Stimulated activated CD4-positive, alpha-beta T cell treated with anti-CD3 and anti-CD28 coated beads, Interleukin-12 subunit alpha, Interleukin-12 subunit beta, amount 100 ng/mL, for 48 hours (primary cell): Measurements from ENCODE around the gene MARS1.

Experiments used
- DNase-seq, 3 donors: peaks; one replicate each; pipeline ENCODE4 v3.0.0-alpha.2; 2020; ENCODE audit warnings: low read depth in 2 of 3, low spot score in 1 of 3

The MARS1 gene

GRCh38 chr12:57526477-57527126 is 38.7 kb downstream of the MARS1 start:
- DNase-seq, result no peak

- DNase-seq, result no peak
These were observed 39.3 kb downstream of the MARS1 start for GRCh38 chr12:57527184-57527583.

GRCh38 chr12:57528176-57528575 is 40.3 kb downstream of the MARS1 start:
- no peak for DNase-seq

- no peak for DNase-seq
These were observed 41.1 kb downstream of the MARS1 start for GRCh38 chr12:57528831-57529555.

DNA sequence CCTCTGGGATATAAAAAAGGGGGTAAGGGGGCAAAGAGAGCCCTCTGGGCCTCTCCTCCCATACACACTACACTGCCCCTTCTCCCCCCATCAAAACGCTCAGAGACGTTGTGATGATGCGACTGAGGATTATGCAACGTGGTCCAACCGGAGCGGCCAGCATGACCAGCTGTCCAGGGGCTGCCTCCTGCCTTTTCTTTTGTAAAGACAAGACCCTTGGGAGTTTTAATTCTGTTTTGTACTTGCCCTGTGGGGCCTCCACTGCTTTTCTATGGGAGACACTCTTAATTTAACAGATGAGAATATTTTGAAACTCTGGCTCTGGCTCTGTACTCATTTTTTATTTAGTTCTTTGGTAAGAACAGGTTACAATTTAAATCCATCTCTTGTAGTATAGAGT is 42.0 kb downstream of the MARS1 start:
- no peak for DNase-seq

GRCh38 chr12:57530396-57531142 is 42.7 kb downstream of the MARS1 start:
- no peak for DNase-seq

- DNase-seq, result no peak
These were observed 44.0 kb downstream of the MARS1 start for GRCh38 chr12:57531836-57532235.

GRCh38 chr12:57533108-57533507 is 45.2 kb downstream of the MARS1 start:
- DNase-seq, result no peak

- DNase-seq, result no peak
These were observed 46.4 kb downstream of the MARS1 start for GRCh38 chr12:57534250-57534649.

GRCh38 chr12:57534991-57535543 is 47.2 kb downstream of the MARS1 start:
- DNase-seq, result no peak

GRCh38 chr12:57535764-57536596 is 48.1 kb downstream of the MARS1 start:
- no peak for DNase-seq

DNA sequence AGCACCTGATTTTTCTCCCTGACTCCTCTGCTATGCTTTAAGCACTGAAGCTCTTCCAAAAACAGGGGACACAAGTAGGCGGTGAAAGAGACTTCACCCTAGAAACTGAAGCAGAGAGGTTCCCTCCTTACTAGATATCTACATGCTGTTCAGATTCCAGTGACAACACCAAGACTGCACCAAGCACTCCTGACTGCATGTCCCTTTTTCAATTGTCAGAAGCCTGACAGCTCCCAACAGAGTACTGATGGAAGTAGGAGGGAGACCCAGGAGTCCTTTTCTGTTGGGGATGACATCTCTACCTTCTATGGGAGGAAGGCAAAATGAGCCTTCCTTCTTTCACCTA is 48.7 kb downstream of the MARS1 start:
- DNase-seq, result no peak

DNA sequence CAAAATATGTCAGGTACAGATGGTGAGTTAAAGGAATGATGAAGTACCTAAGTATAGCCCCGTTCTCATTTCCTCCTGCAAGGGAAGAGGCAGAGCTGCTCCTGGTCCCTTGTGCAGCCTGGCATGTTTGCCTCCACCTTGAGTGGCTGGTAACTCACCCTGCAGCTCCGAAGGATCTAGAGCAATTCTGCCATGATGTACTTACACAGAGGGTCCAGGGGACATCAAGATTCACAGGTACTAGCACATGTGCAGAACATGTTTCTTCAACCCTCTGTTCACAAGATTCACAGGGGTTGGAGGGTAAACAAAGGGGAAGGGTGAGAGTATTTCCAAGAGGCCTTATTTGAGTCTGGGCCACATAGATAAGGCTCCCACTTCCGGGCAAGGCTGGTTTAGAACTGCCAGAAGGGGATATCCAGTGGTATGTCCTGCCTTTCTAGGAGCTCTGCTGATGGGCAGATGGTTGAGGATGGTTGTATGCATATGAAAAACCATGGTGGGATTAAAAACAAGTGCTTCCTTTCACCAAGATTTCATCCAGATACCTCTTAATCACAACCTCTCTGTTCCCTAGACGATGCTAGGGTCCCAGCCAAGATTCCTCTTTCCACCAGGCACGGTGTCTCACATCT is 51.4 kb downstream of the MARS1 start:
- DNase-seq, result no peak

DNA sequence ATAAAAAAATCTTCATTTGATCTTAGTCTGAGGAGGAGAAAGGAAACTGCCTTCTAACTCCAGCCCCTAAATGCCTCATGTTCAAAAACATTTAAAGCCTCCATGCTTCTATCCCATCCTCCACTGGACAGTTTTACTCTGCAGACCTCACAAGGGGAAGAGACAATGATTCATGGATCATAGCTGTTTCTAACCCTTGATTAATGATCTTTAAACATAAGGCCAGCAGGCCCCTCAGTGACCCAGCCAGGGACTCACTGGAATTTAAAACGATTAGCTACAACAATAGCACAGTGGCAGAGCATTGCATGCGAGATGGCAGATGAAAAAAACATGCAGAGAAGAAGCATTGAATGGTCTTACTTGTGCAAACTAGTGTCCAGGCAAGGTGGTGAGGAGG is 53.1 kb downstream of the MARS1 start:
- no peak for DNase-seq

GRCh38 chr12:57541717-57542116 is 53.8 kb downstream of the MARS1 start:
- DNase-seq, result no peak

- DNase-seq, result no peak
These were observed 55.7 kb downstream of the MARS1 start for GRCh38 chr12:57543581-57543980.

DNA sequence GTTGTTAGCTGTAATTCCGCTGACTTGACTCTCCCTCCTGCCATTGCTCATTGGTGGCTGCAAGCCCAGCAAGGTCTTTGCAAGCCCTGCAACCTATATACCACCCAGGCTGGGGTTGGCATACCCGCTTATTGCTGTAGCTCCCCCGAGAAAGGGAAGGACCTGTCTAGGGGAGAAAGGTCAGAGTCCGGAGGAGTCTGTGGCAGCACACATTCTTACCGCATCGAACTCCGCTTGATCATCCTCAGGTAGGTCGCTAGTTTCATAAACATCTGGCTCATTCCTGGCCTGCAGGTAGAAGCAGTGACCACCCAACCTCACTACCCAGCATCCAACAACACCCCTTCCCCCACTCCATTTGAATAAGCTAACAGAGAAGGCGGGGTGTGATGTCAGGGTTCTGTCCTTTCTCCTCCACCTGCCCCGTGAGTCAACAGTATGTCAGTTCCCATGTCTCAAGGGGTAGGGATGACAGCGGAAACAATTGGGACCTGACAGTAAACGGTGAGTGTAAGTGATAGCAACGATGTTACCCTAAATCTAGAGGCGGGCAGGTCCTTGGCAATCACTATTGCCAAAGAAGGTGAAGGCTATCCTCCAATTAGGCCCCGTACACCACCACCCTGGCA is 58.1 kb downstream of the MARS1 start:
- DNase-seq, result no peak

DNA sequence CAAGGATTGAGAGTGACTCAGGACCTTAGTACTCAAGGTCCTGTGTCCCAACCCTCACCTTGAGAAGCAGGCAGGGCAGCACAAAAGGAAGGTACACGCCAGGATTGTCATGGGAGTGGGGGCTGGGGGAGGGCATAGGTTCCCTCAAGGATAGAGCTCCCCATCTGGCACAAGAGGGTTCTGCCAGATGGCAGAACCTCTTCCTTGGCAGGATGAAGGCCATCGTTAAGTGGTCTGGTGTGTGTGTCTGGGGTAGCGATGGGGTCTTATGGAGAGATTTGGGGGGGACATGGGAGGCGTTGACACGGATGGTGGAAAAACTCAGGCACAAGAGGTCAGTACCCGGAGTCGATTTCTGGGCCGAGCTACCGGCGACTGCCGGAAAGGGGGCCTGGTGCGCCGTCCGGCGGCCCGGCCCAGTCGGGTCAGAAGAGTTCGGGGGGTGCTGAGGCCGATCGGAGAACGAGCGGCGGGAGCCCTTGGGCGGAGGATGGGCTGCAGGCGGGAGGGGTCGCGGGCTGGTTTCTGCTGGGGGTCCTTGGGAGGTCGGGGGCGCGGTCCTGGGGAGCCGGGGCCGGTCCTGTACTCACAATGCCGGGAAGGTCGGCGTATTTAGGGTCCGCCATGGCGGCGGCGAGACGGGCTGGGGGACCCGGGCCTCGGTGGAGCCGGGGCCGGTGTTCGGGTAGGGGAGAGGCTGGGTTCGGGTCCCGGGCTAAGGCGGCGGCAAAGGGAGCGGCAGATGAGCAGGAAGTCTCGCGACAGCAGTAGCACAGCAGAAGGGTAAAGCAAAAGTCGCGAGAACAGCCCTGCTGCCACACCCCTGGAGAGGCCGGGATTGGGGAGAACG is 58.8 kb downstream of the MARS1 start, which contains the start of gene DCTN2:
TSS of gene DCTN2 (minus strand) at position 755 of the 850 bp plus-strand sequence. CDS start at position 626, 129 bp downstream.
- peak; percentile 93 to 94 (median 93) for DNase-seq
